Heart left ventricle (tissue), 16 donors: ENCODE measurements around the gene NDST3. TPM values are rescaled to one million over a fixed set of nuclear protein-coding genes. Genes with fewer than 3 reads are reported as not detected.

Experiments
- ATAC-seq, 4 donors: fragments of 200-7000 bp; cut with Tn5 transposase; one replicate each; pipeline ENCODE4 v1.9.1; 2020 to 2022; ENCODE audit warnings: moderate library complexity in 4 of 4, mild to moderate bottlenecking in 3 of 4, moderate number of reproducible peaks in 1 of 4
- DNase-seq, 5 donors: peaks; one replicate each; pipeline ENCODE4 v3.0.0-alpha.2; 2020
- H3K27ac ChIP-seq, 12 donors: fragments of 200-600 bp; sonication (generic) in 4 of 12; one replicate each; pipeline versions ENCODE4 v1.5.0 to v1.8.0; 2016 to 2022; ENCODE audit warnings: mild to moderate bottlenecking in 2 of 12
- H3K27me3 ChIP-seq, 9 donors: fragments of 200-600 bp; sonication (generic) in 2 of 9; one replicate each; pipeline versions ENCODE4 v1.5.1 to v1.8.0; 2016 to 2022; ENCODE audit warnings: mild to moderate bottlenecking in 3 of 9
- H3K36me3 ChIP-seq, 9 donors: fragments of 200-600 bp; sonication (generic) in 2 of 9; one replicate each; pipeline versions ENCODE4 v1.5.0 to v1.8.0; 2018 to 2022; ENCODE audit warnings: mild to moderate bottlenecking in 2 of 9
- H3K4me1 ChIP-seq, 12 donors: fragments of 200-600 bp; sonication (generic) in 4 of 12; one replicate each; pipeline versions ENCODE4 v1.5.0 to v1.8.0; 2016 to 2022; ENCODE audit warnings: mild to moderate bottlenecking in 3 of 12
- H3K4me3 ChIP-seq, 12 donors: fragments of 200-600 bp; sonication (generic) in 4 of 12; one replicate each; pipeline versions ENCODE4 v1.5.0 to v1.8.0; 2017 to 2022; ENCODE audit warnings: mild to moderate bottlenecking in 9 of 12, moderate library complexity in 4 of 12
- H3K9me3 ChIP-seq, 12 donors: fragments of 200-600 bp; sonication (generic) in 4 of 12; one replicate each; pipeline versions ENCODE4 v1.5.0 to v1.8.0; 2016 to 2022; ENCODE audit warnings: mild to moderate bottlenecking in 1 of 12
- POLR2A ChIP-seq, 2 donors: fragments of 450-650 bp; IDR thresholded peaks; one replicate each; pipeline ENCODE4 v1.6.1; 2017; ENCODE audit warnings: antibody characterized with exemption in 2 of 2, mild to moderate bottlenecking in 2 of 2, moderate library complexity in 2 of 2
- WGBS, 4 donors: extraction: QIAGEN DNeasy Blood & Tissue Kit in 2 of 4; methylation state at CpG; one replicate each; pipeline versions ENCODE4 v1.1.5 to v1.1.7; 2013 to 2018; 5-methylcytosine and 5-hydroxymethylcytosine counted together
- intact Hi-C, 10 donors: fragments of 100-400 bp; cut with DNase I; formaldehyde crosslinking; loops; one replicate each; pipeline versions ENCODE4 v1.11.1 to v1.14.2; 2022
- polyA plus RNA-seq, 2 donors: library from polyadenylated mRNA; stranded (reverse); fragments of 200-250 nt; gene quantifications; one replicate each; pipeline ENCODE4 v1.2.3, GENCODE V29; 2013
- total RNA-seq, 9 donors: library from RNA; depleted of rRNA in 2 of 9; stranded (reverse); fragments of >200 nt in 2 of 9; fragmentation: NEBNext Ultra II Directional in 3 of 9; extraction: Animal tissue kit (Norgen Biotek cat#: 25700) in 3 of 9; gene quantifications; one replicate each; pipeline versions ENCODE4 v1.1.0 to v1.2.4, GENCODE V29; 2016 to 2023
- TF ChIP-seq, protein P1 (sequence below), 12 donors: fragments of 200-600 bp; sonication (generic) in 4 of 12; IDR thresholded peaks; one replicate each; pipeline versions ENCODE4 v1.5.0 to v1.8.0; 2018 to 2022; ENCODE audit warnings: antibody characterized with exemption in 12 of 12, mild to moderate bottlenecking in 5 of 12
- donor health status: ischemic (EF 13 %, LVEDD 7.1; RV severe dilation, severe dysfunction).
- donor health status: healthy with polysubstance abuse.
- donor health status: DM: no; HTN: yes; CAD: no.
- donor health status: DM: no; HTN: no; CAD: no.
- donor health status: ischemic (EF 25% LVEDD 6.9; RV normal size, moderate dysfunction).
- donor health status: ischemic (EF 25% LVEDD 5.7; RV mildly dilated, moderate dysfunction).
- donor health status: healthy.
- donor health status: DM: yes; HTN: yes; CAD: no.
- donor health status: ischemic (EF 35%, LVEDD 5.7; RV mildly dilated, moderate dysfunction).
- donor health status: nonischemic (EF 11% LVEDD 7.7; RV severe dilation, severe dysfunction).
- donor health status: DM: yes; HTN: yes; CAD: no.
- donor health status: PGD.
- donor health status: ischemic (EF 29% LVEDD 5.4; RV normal size, mild dysfunction).
- donor health status: nonischemic (EF 23%, LVEDD 6.1; RV moderate dilation, normal function).

The NDST3 gene
- total and polyA plus RNA-seq, 11 donors, result 0.29 TPM; not detected in 10

DNA sequence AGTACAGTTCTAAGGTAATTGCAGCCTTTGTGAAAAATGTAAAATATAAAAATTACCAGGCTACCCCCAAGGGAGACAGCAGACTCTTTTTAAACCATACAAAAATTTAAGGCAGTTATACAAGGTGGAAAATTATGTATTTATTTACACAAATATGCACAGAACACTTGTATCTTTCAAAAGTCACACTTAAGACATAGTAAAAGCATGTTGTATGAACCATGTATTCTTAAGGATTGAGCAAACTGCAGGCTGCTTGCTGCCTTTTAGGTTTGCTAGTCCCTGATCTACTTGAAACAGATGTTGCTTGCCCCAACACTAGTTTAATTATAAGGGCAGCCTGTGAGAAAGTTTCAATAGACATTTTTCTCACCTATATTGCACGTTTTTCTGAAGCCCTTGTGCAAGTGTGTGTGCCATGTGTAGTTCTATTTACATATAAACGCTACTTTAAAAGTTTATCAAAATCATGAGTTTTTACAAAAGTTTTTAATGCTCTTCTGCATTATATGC, 245.7 kb downstream of the NDST3 start:
- intact Hi-C loops, result loop anchor here in 6 of 10 donors (2.0 to 10.0 kb wide), 4 partner anchors 72 to 405 kb away; partner anchors contain the start of genes METTL14 (in 3 of the 6) and PRSS12 (in 3 of the 6)
- Histone ChIP-seq H3K27me3 (no peaks in the 10 kb centered on the region), H3K36me3 (peaks cover 0 to 19% (median 8%) of the 10 kb centered on the region in 9 donors), H3K4me1 (peaks cover 3 to 29% (median 20%) of the 10 kb centered on the region in 12 donors), H3K4me3 (peak overlapping the region in 9 of 12 donors; percentile 72 to 82 (median 77)), H3K27ac (peak overlapping the region in 5 of 12 donors; percentile 13 to 94 (median 91)), H3K9me3 (no peaks in the 10 kb centered on the region)
- TF ChIP-seq, protein P1, sequence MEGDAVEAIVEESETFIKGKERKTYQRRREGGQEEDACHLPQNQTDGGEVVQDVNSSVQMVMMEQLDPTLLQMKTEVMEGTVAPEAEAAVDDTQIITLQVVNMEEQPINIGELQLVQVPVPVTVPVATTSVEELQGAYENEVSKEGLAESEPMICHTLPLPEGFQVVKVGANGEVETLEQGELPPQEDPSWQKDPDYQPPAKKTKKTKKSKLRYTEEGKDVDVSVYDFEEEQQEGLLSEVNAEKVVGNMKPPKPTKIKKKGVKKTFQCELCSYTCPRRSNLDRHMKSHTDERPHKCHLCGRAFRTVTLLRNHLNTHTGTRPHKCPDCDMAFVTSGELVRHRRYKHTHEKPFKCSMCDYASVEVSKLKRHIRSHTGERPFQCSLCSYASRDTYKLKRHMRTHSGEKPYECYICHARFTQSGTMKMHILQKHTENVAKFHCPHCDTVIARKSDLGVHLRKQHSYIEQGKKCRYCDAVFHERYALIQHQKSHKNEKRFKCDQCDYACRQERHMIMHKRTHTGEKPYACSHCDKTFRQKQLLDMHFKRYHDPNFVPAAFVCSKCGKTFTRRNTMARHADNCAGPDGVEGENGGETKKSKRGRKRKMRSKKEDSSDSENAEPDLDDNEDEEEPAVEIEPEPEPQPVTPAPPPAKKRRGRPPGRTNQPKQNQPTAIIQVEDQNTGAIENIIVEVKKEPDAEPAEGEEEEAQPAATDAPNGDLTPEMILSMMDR (IDR thresholded peaks at IDR 0.05), result no peak
- no peak for TF ChIP-seq POLR2A (IDR thresholded peaks at IDR 0.05)
- ATAC-seq (no peak), DNase-seq (no peak)
- WGBS, 4 donors, result 35 to 57% (median 46%) methylated on average over 2 of the region's 2 CpGs

GRCh38 chr4:118280501-118281218, 246.4 kb downstream of the NDST3 start:
- Histone ChIP-seq H3K4me3 (peak overlapping the region in 3 of 12 donors; percentile 78 to 79 (median 79)), H3K27me3 (no peaks in the 10 kb centered on the region), H3K9me3 (no peaks in the 10 kb centered on the region), H3K27ac (peak overlapping the region in 1 of 12 donors; percentile 93), H3K36me3 (peaks cover 0 to 19% (median 8%) of the 10 kb centered on the region in 9 donors), H3K4me1 (peaks cover 3 to 29% (median 20%) of the 10 kb centered on the region in 12 donors)
- intact Hi-C loops, result loop anchor here in 5 of 10 donors (2.0 to 10.0 kb wide), 4 partner anchors 72 to 404 kb away; partner anchors contain the start of genes PRSS12 (in 3 of the 5) and METTL14 (in 2 of the 5)
- ATAC-seq, result peak in 1 of 4 donors; percentile 39
- 5 to 29% (median 11%) methylated on average over 2 of the region's 2 CpGs for WGBS, 4 donors
- peak in 3 of 5 donors; percentile 24 to 31 (median 28) for DNase-seq
- TF ChIP-seq, protein P1 (IDR thresholded peaks at IDR 0.05), result peak; percentile 18 to 63 (median 52)
- TF ChIP-seq POLR2A (IDR thresholded peaks at IDR 0.05), result no peak

DNA sequence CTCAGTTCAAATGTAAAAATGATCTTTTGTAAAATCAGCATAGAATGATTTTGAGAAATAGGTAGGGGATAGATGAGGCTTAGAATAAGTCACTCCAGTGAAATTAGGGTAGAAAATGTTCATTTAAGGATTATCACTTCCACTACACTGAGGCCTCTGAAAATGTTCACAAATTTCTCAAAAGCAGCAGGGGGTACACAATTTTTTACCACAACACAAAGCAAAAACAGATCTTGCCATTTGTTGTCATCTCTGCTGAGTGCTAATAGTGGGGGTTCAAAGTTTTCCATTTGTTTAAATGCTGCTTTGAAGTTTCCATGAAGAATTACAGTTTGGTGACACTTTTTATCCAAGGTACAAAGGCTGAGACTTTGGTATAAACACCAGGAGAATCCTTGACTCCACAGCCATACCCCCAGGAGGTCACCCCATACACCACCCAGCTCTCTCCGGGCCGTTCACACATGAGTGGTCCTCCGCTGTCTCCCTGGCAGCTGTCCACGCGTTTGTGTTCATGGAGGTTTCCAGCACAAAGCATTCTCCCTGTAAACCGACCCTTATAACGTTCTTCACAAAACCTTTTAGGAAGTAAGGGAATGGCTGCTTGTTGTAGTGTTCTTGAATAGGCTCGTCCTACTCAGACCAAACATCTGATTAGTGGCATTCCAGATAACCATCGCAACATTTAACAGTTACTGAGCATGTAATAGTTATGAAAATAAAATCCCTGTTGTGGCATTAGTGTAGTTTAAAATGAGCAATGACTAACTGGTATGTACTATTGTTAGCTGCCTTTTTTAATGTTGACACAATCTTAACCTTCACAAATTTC, 247.5 kb downstream of the NDST3 start:
- intact Hi-C loops, result loop anchor here in 5 of 10 donors (2.0 to 10.0 kb wide), 4 partner anchors 70 to 403 kb away; partner anchors contain the start of genes PRSS12 (in 3 of the 5) and METTL14 (in 2 of the 5)
- Histone ChIP-seq H3K9me3 (no peaks in the 10 kb centered on the region), H3K4me1 (peaks cover 3 to 29% (median 20%) of the 10 kb centered on the region in 12 donors), H3K4me3 (no peak overlapping the region), H3K36me3 (peaks cover 0 to 19% (median 8%) of the 10 kb centered on the region in 9 donors), H3K27ac (peak overlapping the region in 1 of 12 donors; percentile 15), H3K27me3 (no peaks in the 10 kb centered on the region)
- DNase-seq (peak in 1 of 5 donors; percentile 37), ATAC-seq (no peak)
- 34 to 49% (median 37%) methylated on average over 9 of the region's 9 CpGs for WGBS, 4 donors
- TF ChIP-seq POLR2A (IDR thresholded peaks at IDR 0.05), result no peak
- TF ChIP-seq, protein P1 (IDR thresholded peaks at IDR 0.05), result no peak
